ENCODE measurements around the gene RGS7. TPM values are rescaled to one million over a fixed set of nuclear protein-coding genes. Genes with fewer than 3 reads are reported as not detected.
"Not testable (repeated sequence)": the region's sequence is repeated elsewhere in the genome, so short reads cannot be mapped to it uniquely, and the experiment has no call there.

The RGS7 gene
- total and polyA plus RNA-seq, 2 of the 4 experiments (the other 2 are of a cell fraction) = 0.58 to 0.72 TPM

- no peaks in the 10 kb centered on the region for H4K20me1 ChIP-seq (ENCODE audit: insufficient read depth, low read length)
- no peak overlapping the region for H3K9ac ChIP-seq (ENCODE audit: low read depth, low read length)
- no TSS peak for BruUV-seq (replicated peaks)
- H3K79me1 ChIP-seq (ENCODE audit: low read depth in 1 of 2, low read length in 2 of 2) = no peaks in the 10 kb centered on the region
- ATAC-seq (ENCODE audit: low read depth) (no peak), DNase-seq (no peak)
- no peak overlapping the region for H4K91ac ChIP-seq (ENCODE audit: insufficient read depth, low read depth, low read length)
- in situ Hi-C loops (cut with MboI; ENCODE audit: low sequenced_read_pairs) = no loop called here
- H3K14ac ChIP-seq (replicated peaks; ENCODE audit: low read depth, low read length) = no peak overlapping the region
- no peak overlapping the region for H2BK120ac ChIP-seq (ENCODE audit: low read depth, low read length)
- H2BK15ac ChIP-seq (ENCODE audit: low read depth, low read length) = no peak overlapping the region
- no peak overlapping the region for H3K4ac ChIP-seq (ENCODE audit: low read depth, low read length)
- no peak overlapping the region for H3K18ac ChIP-seq (ENCODE audit: low read depth, low read length)
- intact Hi-C loops (cut with micrococcal nuclease) = no loop called here
- dilution Hi-C loops (cut with HindIII; ENCODE audit: low sequenced_read_pairs, unreplicated experiment) = no loop called here
- no peak overlapping the region for H3K4me3 ChIP-seq (ENCODE audit: insufficient read depth, low read depth, low read length)
- H4K5ac ChIP-seq (ENCODE audit: low read depth, low read length) = no peak overlapping the region
- no peak overlapping the region for H2AK5ac ChIP-seq (ENCODE audit: low read depth, low read length)
- H3K4me2 ChIP-seq (ENCODE audit: low read depth, low read length) = no peak overlapping the region
- H3K4me1 ChIP-seq (ENCODE audit: control insufficient read depth, insufficient read depth, low read length) = no peaks in the 10 kb centered on the region
- CTCF ChIA-PET = no interaction called here
- POLR2A ChIA-PET (ENCODE audit: unreplicated experiment) = no interaction called here
- H3K9me1 ChIP-seq (ENCODE audit: insufficient read depth, low read length) = no peaks in the 10 kb centered on the region
- TF ChIP-seq MAFK (IDR thresholded peaks at IDR 0.05; ENCODE audit: low read depth, low read length) (no peak), CTCF (conservative IDR thresholded peaks at IDR 0.05; ENCODE audit: low read depth, low read length) (no peak), NFE2L2 (IDR thresholded peaks at IDR 0.05; ENCODE audit: low read depth, low read length) (no peak)
- H4K8ac ChIP-seq (ENCODE audit: low read depth in 2 of 2, low read length in 2 of 2) = no peak overlapping the region
- 0% methylated on average over 1 of the region's 4 CpGs; no CpG with 5 or more reads in 1 of the 2 experiments for WGBS, 2 experiments (ENCODE audit: extremely low coverage in 2 of 2, insufficient read length in 1 of 2)
- no peak overlapping the region for H2AFZ ChIP-seq (replicated peaks; ENCODE audit: low read length, poor library complexity)
- H2BK5ac ChIP-seq (ENCODE audit: low read depth, low read length, poor library complexity, severe bottlenecking) = no peak overlapping the region
- H2AK9ac ChIP-seq (replicated peaks; ENCODE audit: low read depth, low read length, poor library complexity) = no peak overlapping the region
- H3K23ac ChIP-seq (ENCODE audit: low read depth, low read length) = no peak overlapping the region
- peaks cover 10% of the 10 kb centered on the region for H3K9me3 ChIP-seq (ENCODE audit: control insufficient read depth, insufficient read depth, low read length)
- no peak overlapping the region for H2BK20ac ChIP-seq (ENCODE audit: low read depth, low read length)
- no peak overlapping the region for H3K27ac ChIP-seq (ENCODE audit: insufficient read depth, low read length)
- H3K27me3 ChIP-seq (ENCODE audit: control insufficient read depth, insufficient read depth, low read length) = no peaks in the 10 kb centered on the region
- no peak overlapping the region for H3K56ac ChIP-seq (ENCODE audit: extremely low read depth, insufficient read depth, low read length)
- H3K36me3 ChIP-seq (ENCODE audit: control insufficient read depth, insufficient read depth, low read length) = no peaks in the 10 kb centered on the region
These were observed 214.5 kb downstream of the RGS7 start for GRCh38 chr1:241142493-241142892.

GRCh38 chr1:241141646-241142045 lies 215.4 kb downstream of the RGS7 start:
- POLR2A ChIA-PET (ENCODE audit: unreplicated experiment); H2AFZ ChIP-seq (replicated peaks; ENCODE audit: low read length, poor library complexity); H3K36me3 ChIP-seq (ENCODE audit: control insufficient read depth, insufficient read depth, low read length); ATAC-seq (ENCODE audit: low read depth); BruUV-seq (replicated peaks); H2BK20ac ChIP-seq (ENCODE audit: low read depth, low read length); CTCF ChIA-PET; H3K9ac ChIP-seq (ENCODE audit: low read depth, low read length); H4K8ac ChIP-seq (ENCODE audit: low read depth in 2 of 2, low read length in 2 of 2); H3K4ac ChIP-seq (ENCODE audit: low read depth, low read length); intact Hi-C loops (cut with micrococcal nuclease); H2AK5ac ChIP-seq (ENCODE audit: low read depth, low read length); H2BK120ac ChIP-seq (ENCODE audit: low read depth, low read length); DNase-seq; H2BK15ac ChIP-seq (ENCODE audit: low read depth, low read length); H4K5ac ChIP-seq (ENCODE audit: low read depth, low read length); H3K27me3 ChIP-seq (ENCODE audit: control insufficient read depth, insufficient read depth, low read length); H2BK5ac ChIP-seq (ENCODE audit: low read depth, low read length, poor library complexity, severe bottlenecking); H3K56ac ChIP-seq (ENCODE audit: extremely low read depth, insufficient read depth, low read length); H3K4me2 ChIP-seq (ENCODE audit: low read depth, low read length); H3K4me1 ChIP-seq (ENCODE audit: control insufficient read depth, insufficient read depth, low read length); H3K79me1 ChIP-seq (ENCODE audit: low read depth in 1 of 2, low read length in 2 of 2); H3K9me1 ChIP-seq (ENCODE audit: insufficient read depth, low read length); dilution Hi-C loops (cut with HindIII; ENCODE audit: low sequenced_read_pairs, unreplicated experiment); H4K91ac ChIP-seq (ENCODE audit: insufficient read depth, low read depth, low read length); H4K20me1 ChIP-seq (ENCODE audit: insufficient read depth, low read length); H3K27ac ChIP-seq (ENCODE audit: insufficient read depth, low read length); H3K23ac ChIP-seq (ENCODE audit: low read depth, low read length); H3K14ac ChIP-seq (replicated peaks; ENCODE audit: low read depth, low read length); H2AK9ac ChIP-seq (replicated peaks; ENCODE audit: low read depth, low read length, poor library complexity); H3K4me3 ChIP-seq (ENCODE audit: insufficient read depth, low read depth, low read length); H3K18ac ChIP-seq (ENCODE audit: low read depth, low read length); in situ Hi-C loops (cut with MboI; ENCODE audit: low sequenced_read_pairs): not testable (repeated sequence)
- WGBS, 2 experiments (ENCODE audit: extremely low coverage in 2 of 2, insufficient read length in 1 of 2) = no CpG with 5 or more reads among the region's 3 CpGs
- H3K9me3 ChIP-seq (ENCODE audit: control insufficient read depth, insufficient read depth, low read length) = peaks cover 10% of the 10 kb centered on the region

Measured in IMR-90 (cell line).